GM18868 (cell line): ENCODE results near the gene SRSF5.
A peak's percentile ranks its signal among the peaks of the same experiment; 100 is the strongest.
"Not testable (repeated sequence)": the region's sequence is repeated elsewhere in the genome, so short reads cannot be mapped to it uniquely, and the experiment has no call there.

Experiments used
- ATAC-seq: cut with Tn5 transposase; IDR thresholded peaks from one replicate; pipeline ENCODE4 v1.9.1; 2021; ENCODE audit warnings: mild to moderate bottlenecking, moderate library complexity; ENCODE audit not compliant: unreplicated experiment

The SRSF5 gene

DNA sequence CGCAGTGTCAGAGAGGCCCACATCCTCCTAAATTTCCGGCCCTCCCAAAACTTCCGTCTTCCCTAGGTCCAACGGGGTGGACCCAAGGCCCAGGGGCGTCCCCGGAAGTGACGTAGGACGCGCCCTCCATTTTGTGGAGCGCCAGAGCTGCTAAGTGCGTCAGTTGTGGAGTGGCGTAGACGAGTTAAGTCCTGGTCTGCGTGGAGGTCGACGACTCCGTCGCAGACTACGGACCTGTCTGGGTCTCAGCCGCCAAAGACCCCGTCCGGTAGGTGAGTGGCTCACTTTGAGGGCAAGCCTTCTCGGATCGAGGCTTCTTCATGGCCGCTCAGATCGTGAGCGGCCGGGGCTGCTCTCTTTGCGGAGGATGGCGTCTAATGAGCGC lies at the start of gene SRSF5:
SRSF5 (plus strand) TSS at position 159 of the 385 bp plus-strand sequence. CDS start 1,015 bp downstream, outside the sequence.
- ATAC-seq = peak; percentile 78

DNA sequence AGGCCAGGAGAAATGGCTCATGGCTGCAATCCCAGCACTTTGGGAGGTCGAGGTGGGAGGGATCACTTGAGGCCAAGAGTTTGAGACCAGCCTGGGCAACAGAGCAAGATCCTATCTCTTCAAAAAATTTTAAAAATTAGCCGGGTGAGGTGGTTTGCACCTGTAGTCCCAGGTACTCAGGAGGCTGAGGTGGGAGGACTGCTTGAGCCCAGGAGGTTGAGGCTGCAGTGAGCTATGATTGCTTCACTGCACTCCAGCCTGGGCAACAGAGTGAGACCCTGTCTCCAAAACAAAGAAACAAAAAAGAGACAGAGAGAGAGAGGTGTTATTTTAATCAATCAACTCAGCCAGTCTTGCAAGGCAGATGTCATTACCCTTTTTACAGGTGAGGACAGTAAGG lies 48.3 kb upstream of the SRSF5 start:
- ATAC-seq = not testable (repeated sequence)

- ATAC-seq = no peak
These were observed 47.4 kb upstream of the SRSF5 start for GRCh38 chr14:69719501-69719951.

- no peak for ATAC-seq
These were observed 46.0 kb upstream of the SRSF5 start for GRCh38 chr14:69720912-69721311.

- ATAC-seq = peak; percentile 88
These were observed 40.0 kb upstream of the SRSF5 start for GRCh38 chr14:69726761-69727511.

GRCh38 chr14:69727860-69728259 lies 39.1 kb upstream of the SRSF5 start:
- ATAC-seq = no peak

DNA sequence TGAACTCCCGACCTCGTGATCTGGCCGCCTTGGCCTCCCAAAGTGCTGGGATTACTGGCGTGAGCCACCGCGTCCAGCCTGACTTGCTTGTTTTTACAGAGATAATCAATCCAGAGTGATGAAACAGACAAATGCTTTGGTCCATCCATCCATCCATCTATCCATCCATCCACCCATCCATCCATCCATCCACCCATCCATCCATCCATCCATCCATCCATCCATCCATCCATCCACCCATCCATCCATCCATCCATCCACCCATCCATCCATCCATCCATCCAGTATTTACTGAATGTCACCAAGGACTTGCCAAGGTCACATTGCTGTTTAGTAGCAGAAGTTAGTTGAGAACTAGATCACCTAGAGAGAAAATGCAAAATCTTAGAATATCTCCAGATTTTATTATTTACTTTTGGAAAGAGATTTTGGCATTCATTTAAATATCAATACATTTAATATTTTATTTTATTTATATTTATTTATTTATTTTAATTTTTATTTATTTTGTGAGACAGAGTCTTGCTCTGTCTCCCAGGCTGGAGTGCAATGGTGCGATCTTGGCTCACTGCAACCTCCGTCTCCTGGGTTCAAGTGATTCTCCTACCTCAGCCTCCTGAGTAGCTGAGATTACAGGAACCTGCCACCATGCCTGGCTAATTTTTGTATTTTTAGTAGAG lies 34.9 kb upstream of the SRSF5 start:
- ATAC-seq = not testable (repeated sequence)

DNA sequence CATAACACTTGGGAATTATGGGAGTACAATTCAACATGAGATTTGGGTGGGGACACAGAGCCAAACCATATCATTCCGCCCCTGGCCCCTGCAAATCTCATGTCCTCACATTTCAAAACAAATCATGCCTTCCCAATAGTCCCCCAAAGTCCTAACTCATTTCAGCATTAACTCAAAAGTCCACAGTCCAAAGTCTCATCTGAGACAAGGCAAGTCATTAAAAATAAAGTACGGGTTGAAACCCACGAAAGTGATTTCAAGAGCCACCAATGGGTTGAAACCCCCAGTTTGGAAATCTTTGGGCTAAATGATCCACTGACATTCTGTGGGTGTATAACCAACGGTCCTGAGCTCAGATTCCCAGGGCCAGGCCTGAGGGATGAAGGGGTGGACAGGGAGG lies 30.5 kb upstream of the SRSF5 start:
- ATAC-seq = not testable (repeated sequence)

GRCh38 chr14:69741055-69741454 lies 25.9 kb upstream of the SRSF5 start:
- no peak for ATAC-seq

- ATAC-seq = no peak
These were observed 17.0 kb upstream of the SRSF5 start for GRCh38 chr14:69749956-69750355.

GRCh38 chr14:69750495-69750894 lies 16.4 kb upstream of the SRSF5 start:
- ATAC-seq = no peak

- no peak for ATAC-seq
These were observed 14.2 kb upstream of the SRSF5 start for GRCh38 chr14:69752773-69753172.

GRCh38 chr14:69753860-69754259 lies 13.1 kb upstream of the SRSF5 start:
- no peak for ATAC-seq

- ATAC-seq = no peak
These were observed 12.5 kb upstream of the SRSF5 start for GRCh38 chr14:69754487-69754886.

DNA sequence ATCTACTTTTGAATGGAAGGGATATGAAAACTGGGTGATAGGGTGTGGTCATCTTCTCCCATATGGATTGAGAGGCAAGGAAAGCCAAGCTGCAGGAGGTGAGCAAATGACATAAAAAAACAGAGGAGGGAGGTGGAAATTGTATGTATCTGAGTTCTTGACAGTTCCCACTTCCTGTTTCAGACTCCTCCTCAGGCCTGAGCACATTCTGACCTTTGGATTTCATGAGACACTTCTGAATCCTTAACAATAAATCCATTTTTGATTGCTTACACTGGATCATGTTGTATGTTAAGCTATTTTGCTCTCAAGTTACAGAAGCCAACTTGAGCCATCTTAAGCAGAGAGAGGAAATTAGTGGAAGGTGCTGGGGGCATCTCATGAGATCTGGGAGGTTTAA lies 11.6 kb upstream of the SRSF5 start:
- no peak for ATAC-seq

GRCh38 chr14:69755784-69756183 lies 11.2 kb upstream of the SRSF5 start:
- ATAC-seq = no peak

DNA sequence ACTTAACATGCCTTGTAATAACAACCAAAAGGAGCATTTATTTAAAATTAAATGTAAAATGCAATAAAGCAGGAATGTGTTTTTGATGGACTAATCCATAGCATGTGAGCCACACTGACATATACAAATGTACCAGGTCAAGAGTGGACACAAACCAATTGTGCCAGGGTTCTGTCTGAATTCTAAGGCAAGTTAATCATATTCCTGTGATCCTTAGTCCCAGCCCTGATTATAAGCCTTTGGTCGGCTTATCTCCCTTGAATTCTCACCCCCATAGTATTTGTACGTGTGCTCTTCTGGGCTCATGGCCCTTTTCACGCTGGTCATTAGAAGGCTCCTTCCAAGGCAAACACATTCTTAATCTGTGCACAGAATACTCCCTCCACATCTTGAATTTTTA lies 10.6 kb upstream of the SRSF5 start:
- no peak for ATAC-seq

- no peak for ATAC-seq
These were observed 6.1 kb upstream of the SRSF5 start for GRCh38 chr14:69760810-69761209.

DNA sequence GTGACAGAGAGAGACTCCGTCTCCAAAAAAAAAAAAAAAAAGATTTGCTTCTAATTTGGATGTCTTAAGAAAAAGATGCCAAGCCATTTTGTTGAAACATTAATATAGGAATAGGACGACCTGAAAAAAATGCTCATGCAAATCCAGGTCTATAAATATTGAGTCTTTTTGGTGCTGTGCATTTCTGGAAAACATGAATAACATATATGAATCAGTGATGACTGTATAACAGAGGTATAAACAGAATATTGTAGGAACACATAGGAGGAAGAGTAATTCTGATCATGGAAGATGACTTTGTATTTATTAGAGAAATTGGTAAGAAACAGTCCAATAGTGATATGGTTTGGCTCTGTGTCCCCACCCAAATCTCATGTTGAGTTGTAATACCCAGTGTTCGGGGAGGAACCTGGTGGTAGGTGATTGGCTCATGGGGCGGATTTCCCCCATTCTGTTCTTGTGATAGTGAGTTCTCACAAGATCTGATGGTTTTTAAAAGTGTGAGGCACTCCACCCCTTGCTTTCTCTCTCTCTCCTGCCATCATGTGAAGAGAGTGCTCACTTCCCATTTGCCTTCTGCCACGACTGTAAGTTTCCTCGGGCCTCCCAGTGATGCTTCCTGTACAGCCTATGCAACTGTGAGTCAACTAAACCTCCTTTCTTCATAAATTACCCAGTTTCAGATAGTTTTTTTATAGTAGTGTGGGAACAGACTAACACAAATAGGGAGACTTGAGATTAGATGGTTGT lies 3.0 kb upstream of the SRSF5 start:
- no peak for ATAC-seq

DNA sequence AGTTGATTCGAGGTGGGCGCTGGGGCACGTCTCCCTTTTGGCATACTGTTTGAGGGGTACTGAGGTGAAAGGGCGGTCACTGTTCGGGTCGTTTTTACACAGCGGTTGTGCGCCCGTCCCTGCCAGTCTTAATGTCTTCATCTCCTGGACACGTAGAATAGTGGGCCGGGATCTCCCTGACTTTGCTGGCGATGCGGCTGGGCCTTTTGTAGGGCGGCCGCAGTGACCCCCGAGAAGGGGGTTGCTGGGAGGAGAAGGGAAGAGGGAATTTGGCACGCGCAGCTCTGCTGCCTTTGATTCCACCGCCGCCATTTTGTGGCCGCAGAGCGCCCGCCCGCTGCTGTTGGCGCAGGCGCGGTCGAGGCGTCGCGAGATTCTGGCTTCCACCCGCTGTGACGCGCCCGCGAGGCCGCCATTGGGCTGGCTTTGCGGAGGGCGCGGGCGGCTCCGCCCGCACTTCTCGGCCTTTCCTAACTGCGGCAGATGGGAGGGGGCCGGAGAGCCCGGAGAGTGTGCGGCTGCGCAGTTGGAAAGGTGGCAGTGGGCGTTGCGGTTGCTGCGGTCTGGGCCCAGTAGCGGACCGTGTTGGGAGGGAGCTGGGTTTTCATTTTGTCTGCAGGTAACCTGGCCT lies 542 bp downstream of the SRSF5 start:
- ATAC-seq = peak; percentile 77

GRCh38 chr14:69768873-69769272 lies 1.9 kb downstream of the SRSF5 start:
- no peak for ATAC-seq
